Prostate gland (tissue), 2 donors: Measurements from ENCODE around the gene ME3.

Experiments used
- CTCF ChIP-seq, 4 experiments: fragments of 200-600 bp in 2 of 4; fragments of 450-650 bp in 2 of 4; sonication (generic) in 2 of 4; IDR thresholded peaks; 1 replicate in 3 of 4; 2 replicates in 1 of 4; pipeline ENCODE4 v1.5.1; 2016 to 2019; ENCODE audit warnings: antibody characterized with exemption in 4 of 4, mild to moderate bottlenecking in 2 of 4, moderate library complexity in 2 of 4
- POLR2A ChIP-seq: fragments of 450-650 bp; IDR thresholded peaks from one replicate; pipeline ENCODE4 v1.6.1; 2016; ENCODE audit warnings: antibody characterized with exemption, mild to moderate bottlenecking

GRCh38 chr11:86509588-86509974 lies 162.8 kb downstream of the ME3 start:
- TF ChIP-seq CTCF (IDR thresholded peaks at IDR 0.05) (no peak), POLR2A (no peak)
